T1000 (cell line): ENCODE results near the gene CCT6A.
"Not testable (repeated sequence)": the region's sequence is repeated elsewhere in the genome, so short reads cannot be mapped to it uniquely, and the experiment has no call there.

Source experiments
- DNase-seq: peaks from one replicate; lab custom pipeline; 2025; ENCODE audit warnings: mixed read lengths; lab: John Stamatoyannopoulos, UW

CCT6A gene

DNA sequence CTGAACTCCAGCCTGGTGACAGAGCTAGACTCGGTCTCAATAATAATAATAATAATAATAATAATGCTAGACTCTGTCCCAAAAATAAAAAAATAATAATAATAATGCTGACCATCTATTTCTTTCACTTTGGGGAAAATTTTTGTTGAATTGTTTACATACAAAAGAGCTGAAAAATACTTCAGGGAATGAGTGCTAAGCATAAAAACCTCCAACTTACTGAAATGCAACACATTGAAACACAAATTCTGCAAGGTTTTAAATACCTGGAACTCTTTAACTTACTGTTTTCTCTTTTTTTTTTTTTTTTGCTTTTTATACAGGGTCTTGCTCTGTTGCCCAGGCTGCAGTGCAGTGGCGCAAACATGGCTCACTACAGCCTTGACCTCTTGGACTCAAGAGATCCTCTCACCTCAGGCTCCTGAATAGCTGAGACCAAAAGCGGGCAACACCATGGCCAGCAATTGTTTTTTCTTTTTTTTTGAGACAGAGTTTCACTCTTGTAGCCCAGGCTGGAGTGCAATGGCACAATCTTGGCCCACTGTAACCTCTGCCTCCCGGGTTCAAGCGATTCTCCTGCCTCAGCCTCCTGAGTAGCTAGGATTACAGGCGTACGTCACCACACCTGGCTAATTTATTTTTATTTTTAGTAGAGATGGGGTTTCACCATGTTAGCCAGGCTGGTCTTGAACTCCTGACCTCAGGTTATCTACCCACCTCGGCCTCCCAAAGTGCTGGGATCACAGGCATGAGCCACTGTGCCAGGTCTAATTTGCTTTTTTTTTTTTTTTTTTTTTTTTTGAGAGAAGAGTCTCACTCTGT, 46.8 kb downstream of the CCT6A start:
- not testable (repeated sequence) for DNase-seq

DNA sequence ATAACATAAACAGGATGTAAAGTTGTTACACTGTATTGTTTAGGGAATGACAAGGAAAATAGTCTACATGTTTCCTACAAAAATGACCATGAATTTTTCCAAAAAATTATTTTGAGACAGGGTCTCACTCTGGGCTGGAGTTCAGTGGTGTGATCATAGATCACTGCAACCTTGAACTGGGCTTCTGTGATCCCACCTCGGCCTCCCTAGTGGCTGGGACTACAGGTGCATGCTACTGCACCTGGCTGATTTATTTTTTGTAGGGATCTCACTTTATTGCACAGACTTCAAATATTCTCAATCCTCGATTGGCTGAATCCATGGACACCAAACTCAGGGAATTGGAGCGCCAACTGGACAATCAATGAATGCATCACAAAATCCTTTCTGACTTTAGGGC, 48.1 kb downstream of the CCT6A start:
- DNase-seq, result no peak

DNA sequence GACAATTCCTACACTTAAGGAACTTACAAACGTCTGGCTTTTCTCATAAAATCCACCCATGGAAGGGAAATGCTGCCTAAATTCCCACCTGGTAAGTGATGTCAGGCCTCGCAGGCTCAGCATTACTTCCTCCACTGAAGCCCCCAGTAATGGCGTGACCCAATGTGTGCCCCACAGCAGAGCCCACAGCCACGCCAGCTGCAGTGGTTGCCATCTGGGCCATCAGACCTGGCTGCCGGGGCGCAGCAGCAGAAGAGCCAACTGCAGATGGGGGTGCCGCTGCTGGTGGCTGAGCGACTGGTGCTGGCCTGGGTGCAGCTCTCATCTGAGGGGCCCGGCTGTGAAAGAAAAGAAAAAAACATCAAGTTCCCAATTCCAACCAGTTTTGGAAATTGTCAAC, 52.6 kb downstream of the CCT6A start:
- not testable (repeated sequence) for DNase-seq

DNA sequence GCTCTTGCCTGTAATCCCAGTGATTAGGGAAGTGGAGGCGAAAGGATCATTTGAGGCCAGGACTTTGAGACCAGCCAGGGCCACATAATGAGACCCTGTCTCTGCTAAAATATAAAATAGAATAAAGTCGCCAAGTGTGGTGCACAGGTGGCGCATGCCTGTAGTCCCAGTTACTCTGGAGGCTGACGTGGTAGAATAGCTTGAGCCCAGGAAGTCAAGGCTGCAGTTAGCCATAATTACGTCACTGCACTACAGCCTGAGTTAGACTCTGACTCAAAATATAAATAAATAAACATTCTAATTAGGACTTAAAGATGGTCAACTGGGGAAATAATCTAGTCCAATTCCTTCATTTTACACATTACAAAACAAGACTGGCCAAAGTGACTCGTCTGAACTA, 53.9 kb downstream of the CCT6A start:
- DNase-seq, result peak; percentile 5

DNA sequence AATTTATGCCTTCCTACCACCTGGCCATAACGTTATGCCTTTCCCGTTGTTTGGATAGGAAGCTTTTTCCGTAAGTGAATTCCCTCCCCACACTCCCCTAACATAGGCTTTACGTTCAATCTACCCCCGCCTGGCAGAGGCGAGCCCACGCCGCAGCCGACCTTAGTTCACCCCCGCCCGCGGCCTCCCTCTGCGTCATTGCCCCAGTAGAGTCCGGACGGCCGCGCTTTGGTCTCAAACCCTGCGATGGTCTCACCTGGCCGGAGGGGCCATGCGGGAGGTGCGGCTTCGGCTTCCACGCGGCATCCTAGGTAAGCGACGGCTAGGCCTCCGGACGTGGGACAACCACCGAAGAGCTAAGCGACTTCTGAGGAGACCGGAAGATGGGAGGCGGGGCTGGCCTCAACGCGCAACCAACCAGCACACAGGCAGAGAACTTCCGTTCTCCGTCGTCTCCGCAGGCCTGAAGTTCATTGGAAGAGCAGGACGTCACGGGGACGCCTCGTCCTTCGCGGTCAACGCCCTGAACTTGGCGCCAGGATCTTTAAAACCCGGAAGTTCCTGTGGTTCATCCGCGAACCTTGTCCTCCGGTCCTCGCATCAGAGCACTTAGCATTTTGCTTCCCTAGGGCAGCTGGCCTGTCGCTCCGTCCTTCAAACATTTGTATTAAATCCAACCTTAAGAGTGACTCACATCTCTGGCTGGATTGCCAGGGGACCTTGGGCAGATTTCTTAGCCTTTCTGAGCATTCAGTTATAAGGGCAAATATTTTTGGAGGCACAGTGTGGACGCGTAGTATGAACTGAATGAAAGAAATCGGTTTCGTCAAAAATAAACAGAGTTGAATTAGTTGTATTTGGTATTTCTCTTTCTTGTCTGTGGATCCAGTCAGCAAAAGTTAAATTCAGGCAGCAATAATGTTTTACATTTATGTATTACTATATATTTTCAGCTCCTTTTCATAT, 54.8 kb downstream of the CCT6A start, which contains the start of gene CHCHD2:
CHCHD2 (minus strand) TSS at position 369 of the 966 bp plus-strand sequence; CDS start at position 306, 63 bp downstream.
- peak; percentile 94 for DNase-seq

DNA sequence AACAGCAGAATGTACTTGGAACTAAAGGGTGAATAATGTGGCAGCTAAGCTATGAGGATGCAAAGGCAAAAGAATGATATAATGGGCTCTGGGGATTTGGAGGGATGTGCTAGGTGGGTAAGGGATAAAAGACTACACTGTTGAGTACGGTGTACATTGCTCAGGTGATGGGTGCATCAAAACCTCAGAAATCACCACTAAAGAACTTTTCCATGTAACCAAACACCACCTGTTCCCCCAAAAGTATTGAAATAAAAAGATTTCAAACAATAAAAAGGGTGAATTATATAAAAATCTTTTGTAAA, 56.3 kb downstream of the CCT6A start:
- no peak for DNase-seq

DNA sequence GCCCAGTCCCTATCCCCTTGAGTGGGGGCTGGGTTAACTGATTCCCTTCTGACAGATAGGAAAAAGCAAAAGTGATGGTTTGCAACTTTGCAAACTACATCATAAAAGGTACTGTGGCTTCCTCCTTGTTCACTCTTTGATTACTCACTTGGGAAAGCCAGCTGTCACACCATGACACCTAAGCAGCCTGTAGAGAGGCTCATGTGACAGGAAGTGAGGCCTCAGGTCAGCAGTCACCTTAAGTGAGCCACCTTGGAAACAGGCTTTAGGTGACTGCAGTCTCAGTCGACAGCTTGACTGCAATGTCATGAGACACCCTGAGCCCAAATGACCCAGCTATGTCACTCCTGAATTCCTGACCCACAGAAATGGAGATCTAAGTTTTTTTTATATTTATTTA, 59.0 kb downstream of the CCT6A start:
- DNase-seq, result no peak

DNA sequence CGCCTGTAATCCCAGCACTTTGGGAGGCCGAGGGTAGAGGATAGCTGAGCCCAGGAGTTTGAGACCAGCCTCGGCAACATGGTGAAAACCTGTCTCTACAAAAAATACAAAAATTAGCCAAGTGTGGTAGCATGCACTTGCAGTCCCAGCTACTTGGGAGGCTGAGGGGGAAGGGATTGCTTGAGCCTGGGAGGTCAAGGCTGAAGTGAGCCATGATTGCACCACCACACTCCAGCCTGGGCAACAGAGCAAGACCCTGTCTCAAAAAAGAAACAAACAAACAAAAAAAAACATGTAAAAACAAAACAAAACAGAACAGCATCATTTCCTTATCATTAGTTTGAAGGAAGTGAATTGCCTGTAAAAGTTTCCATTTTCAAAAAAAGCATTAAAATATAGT, 60.7 kb downstream of the CCT6A start:
- not testable (repeated sequence) for DNase-seq
